BLaER1 treated with 17β-estradiol and CSF1 and Interleukin-3, amounts not matched to agents 10 nM and 100 nM (cell line): ENCODE results near the gene SDF4.
A peak's percentile ranks its signal among the peaks of the same experiment; 100 is the strongest.

Experiments used
- H3K27ac ChIP-seq, 11 experiments: shearing (Covaris generic); formaldehyde crosslinking; 2 replicates each; pipeline ENCODE4 v1.8.1; 2022
- H3K27me3 ChIP-seq, 11 experiments: shearing (Covaris generic); formaldehyde crosslinking; 2 replicates each; pipeline ENCODE4 v1.8.1; 2022
- H3K36me3 ChIP-seq, 11 experiments: shearing (Covaris generic); formaldehyde crosslinking; 2 replicates each; pipeline ENCODE4 v1.8.1; 2022
- H3K4me1 ChIP-seq, 10 experiments: shearing (Covaris generic); formaldehyde crosslinking; 2 replicates each; pipeline ENCODE4 v1.8.1; 2022
- H3K4me2 ChIP-seq, 11 experiments: shearing (Covaris generic); formaldehyde crosslinking; 2 replicates each; pipeline ENCODE4 v1.8.1; 2022
- H3K4me3 ChIP-seq, 10 experiments: shearing (Covaris generic); formaldehyde crosslinking; 2 replicates each; pipeline ENCODE4 v1.8.1; 2022
- H3K9ac ChIP-seq, 11 experiments: shearing (Covaris generic); formaldehyde crosslinking; 2 replicates each; pipeline ENCODE4 v1.8.1; 2022
- H3K9me3 ChIP-seq, 11 experiments: shearing (Covaris generic); formaldehyde crosslinking; replicated peaks in 1 of 11; 2 replicates each; pipeline ENCODE4 v1.8.1; 2022
- H4K20me1 ChIP-seq, 11 experiments: shearing (Covaris generic); formaldehyde crosslinking; 2 replicates each; pipeline ENCODE4 v1.8.1; 2022
- Cebpa-rat ChIP-seq, 11 experiments: shearing (Covaris generic); IDR thresholded peaks; 2 replicates each; pipeline ENCODE4 v1.8.1; 2022

The SDF4 gene

DNA sequence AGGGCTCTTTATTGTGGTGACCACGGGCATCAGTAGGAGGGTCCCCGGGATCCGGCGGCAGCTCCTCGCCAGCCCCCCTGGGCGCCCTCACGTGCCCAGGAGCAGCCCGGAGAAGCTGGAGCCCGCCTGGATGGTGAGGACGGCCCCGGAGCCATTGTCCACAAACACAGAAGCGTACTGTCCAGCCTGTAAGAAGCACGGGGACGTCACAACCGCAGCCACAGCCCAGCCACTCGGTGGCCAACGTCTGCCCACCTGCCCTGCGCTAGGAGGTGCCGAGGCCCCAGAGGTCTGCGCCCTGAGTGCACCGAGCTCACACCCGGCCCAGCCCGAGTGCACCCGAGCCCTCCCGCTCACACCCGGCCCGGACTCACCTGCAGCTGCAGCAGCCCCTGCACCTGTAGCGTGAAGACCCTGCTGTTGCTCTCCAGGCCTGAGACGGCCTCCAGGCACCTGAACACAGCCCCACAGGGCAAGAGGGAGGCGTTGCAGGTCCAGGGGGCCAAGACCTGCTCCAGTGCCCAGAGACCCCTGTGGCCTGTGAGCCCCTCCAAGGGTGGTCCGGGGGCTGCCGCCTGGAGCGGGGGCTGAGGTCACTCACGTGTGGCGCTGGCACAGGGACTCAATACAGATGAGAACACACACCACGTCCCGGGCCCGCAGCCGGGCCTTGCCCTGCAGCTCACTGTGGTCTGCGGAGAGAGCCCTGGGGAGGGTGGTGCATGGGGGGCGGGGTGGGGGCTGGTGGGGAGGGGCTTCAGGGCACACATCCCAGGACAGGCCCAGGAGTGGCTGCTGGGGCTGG is 10.9 kb upstream of the SDF4 start:
- Histone ChIP-seq H3K4me1 (peaks cover 14 to 85% (median 59%) of the 10 kb centered on the region in 10 experiments), H3K9me3 (no peaks in the 10 kb centered on the region), H3K27me3 (peaks cover 25 to 63% (median 36%) of the 10 kb centered on the region in 11 experiments), H3K36me3 (no peaks in the 10 kb centered on the region), H3K9ac (no peak overlapping the region; a peak in 1 of 22 replicates), H4K20me1 (peaks cover 21 to 86% (median 69%) of the 10 kb centered on the region in 11 experiments; a peak in 21 of 22 replicates), H3K4me2 (peak overlapping the region in 8 of 11 experiments; percentile 71 to 92 (median 88); a peak in 14 of 22 replicates), H3K4me3 (no peak overlapping the region), H3K27ac (no peak overlapping the region)
- TF ChIP-seq Cebpa-rat (IDR thresholded peaks at IDR 0.05) = no peak

- Histone ChIP-seq H3K4me1 (peaks cover 24 to 86% (median 69%) of the 10 kb centered on the region in 10 experiments), H3K9me3 (no peaks in the 10 kb centered on the region), H3K9ac (peak overlapping the region in 8 of 11 experiments; percentile 12 to 58 (median 52); a peak in 12 of 22 replicates), H3K4me3 (no peak overlapping the region; a peak in 1 of 20 replicates), H3K27ac (0 out of 22 replicates have a peak overlapping the region, but pooled peaks of 1 of the 11 experiments have one; percentile 32), H3K36me3 (no peaks in the 10 kb centered on the region), H3K4me2 (peak overlapping the region; percentile 31 to 92 (median 82); a peak in 20 of 22 replicates), H3K27me3 (peaks cover 16 to 63% (median 26%) of the 10 kb centered on the region in 11 experiments), H4K20me1 (peaks cover 11 to 86% (median 69%) of the 10 kb centered on the region in 11 experiments; a peak in 20 of 22 replicates)
- TF ChIP-seq Cebpa-rat (IDR thresholded peaks at IDR 0.05) = no peak
Measured at GRCh38 chr1:1241588-1242219, 9.9 kb upstream of the SDF4 start.

DNA sequence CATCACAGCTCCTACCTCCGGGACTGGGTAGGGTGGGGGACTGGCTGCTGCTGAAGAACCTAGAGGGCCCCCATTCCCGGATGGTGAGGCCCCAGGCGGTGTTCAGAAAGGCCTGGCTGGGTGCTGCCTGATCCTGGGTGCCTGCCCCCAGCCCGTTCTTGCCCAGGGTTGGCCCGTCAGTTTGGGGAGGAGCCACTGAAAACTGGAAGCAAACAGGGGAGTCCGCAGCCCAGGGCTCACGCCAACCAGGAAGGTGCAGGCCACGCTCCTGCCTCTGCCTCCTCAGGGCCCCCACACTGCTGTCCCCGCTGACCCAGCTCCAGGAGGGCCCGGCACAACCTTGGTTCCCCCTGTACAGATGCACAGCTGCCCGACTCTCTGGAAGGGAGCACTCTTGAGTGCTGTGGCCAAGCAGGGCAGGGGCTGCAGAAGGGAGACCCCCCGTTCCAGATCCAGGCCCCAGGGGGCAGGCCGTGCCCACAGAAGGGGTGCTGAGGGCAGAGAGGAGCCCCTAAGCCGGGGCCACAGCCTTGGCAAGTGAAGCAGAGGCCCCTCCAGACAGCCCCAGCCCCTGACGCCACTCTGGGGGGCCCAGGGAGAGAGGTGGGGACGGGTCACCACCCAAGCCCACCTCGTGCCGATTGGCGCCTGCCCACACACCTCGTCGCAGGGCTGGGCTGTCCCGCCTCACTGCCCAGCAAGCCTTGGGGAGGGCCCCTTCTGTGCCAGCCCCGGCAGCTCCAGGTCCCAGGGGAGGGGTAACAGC is 9.2 kb upstream of the SDF4 start:
- H3K9me3 ChIP-seq = no peaks in the 10 kb centered on the region
- H3K36me3 ChIP-seq = 0 out of 22 replicates have a peak, but pooled peaks cover 0 to 2% (median 0%) of the 10 kb centered on the region in 11 experiments
- peaks cover 30 to 86% (median 72%) of the 10 kb centered on the region in 10 experiments for H3K4me1 ChIP-seq
- no peak for TF ChIP-seq Cebpa-rat (IDR thresholded peaks at IDR 0.05)
- peak overlapping the region in 9 of 11 experiments; percentile 12 to 58 (median 51); a peak in 15 of 22 replicates for H3K9ac ChIP-seq
- H4K20me1 ChIP-seq = peaks cover 6 to 86% (median 69%) of the 10 kb centered on the region in 11 experiments; a peak in 21 of 22 replicates
- peak overlapping the region; percentile 31 to 92 (median 82) for H3K4me2 ChIP-seq
- peak overlapping the region in 4 of 11 experiments; percentile 32 to 47 (median 40); a peak in 7 of 22 replicates for H3K27ac ChIP-seq
- H3K4me3 ChIP-seq = peak overlapping the region in 1 of 10 experiments; percentile 19; a peak in 1 of 20 replicates
- peaks cover 9 to 60% (median 19%) of the 10 kb centered on the region in 11 experiments for H3K27me3 ChIP-seq

DNA sequence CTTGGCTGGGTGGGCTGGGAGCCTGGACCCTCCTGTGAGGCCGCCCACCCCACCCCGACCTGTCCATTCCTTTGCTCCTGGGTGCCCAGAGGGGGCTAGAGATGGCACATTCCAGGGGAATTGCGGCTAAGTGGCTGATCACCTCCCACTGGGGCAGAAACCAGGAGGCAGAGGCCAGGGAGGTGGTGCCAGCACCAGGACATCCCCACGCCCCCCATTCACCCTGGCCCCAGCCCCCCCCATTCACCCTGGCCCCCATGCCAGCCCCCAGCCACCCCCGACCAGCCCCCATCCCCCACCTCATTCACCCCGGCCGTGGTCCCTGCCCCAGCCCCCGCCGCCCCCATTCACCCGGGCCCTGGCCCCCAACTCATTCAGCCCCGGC is 8.5 kb upstream of the SDF4 start:
- Histone ChIP-seq H3K36me3 (peaks cover 0 to 9% (median 3%) of the 10 kb centered on the region in 11 experiments; a peak in 8 of 22 replicates), H3K4me2 (peak overlapping the region in 7 of 11 experiments; percentile 15 to 100 (median 33); a peak in 8 of 22 replicates), H3K9ac (peak overlapping the region in 1 of 11 experiments; percentile 3; a peak in 1 of 22 replicates), H4K20me1 (peaks cover 8 to 86% (median 69%) of the 10 kb centered on the region in 11 experiments; a peak in 21 of 22 replicates), H3K27me3 (peaks cover 2 to 54% (median 13%) of the 10 kb centered on the region in 11 experiments), H3K9me3 (no peaks in the 10 kb centered on the region), H3K4me3 (no peak overlapping the region), H3K4me1 (peaks cover 30 to 86% (median 79%) of the 10 kb centered on the region in 10 experiments), H3K27ac (no peak overlapping the region)
- TF ChIP-seq Cebpa-rat (IDR thresholded peaks at IDR 0.05) = no peak

DNA sequence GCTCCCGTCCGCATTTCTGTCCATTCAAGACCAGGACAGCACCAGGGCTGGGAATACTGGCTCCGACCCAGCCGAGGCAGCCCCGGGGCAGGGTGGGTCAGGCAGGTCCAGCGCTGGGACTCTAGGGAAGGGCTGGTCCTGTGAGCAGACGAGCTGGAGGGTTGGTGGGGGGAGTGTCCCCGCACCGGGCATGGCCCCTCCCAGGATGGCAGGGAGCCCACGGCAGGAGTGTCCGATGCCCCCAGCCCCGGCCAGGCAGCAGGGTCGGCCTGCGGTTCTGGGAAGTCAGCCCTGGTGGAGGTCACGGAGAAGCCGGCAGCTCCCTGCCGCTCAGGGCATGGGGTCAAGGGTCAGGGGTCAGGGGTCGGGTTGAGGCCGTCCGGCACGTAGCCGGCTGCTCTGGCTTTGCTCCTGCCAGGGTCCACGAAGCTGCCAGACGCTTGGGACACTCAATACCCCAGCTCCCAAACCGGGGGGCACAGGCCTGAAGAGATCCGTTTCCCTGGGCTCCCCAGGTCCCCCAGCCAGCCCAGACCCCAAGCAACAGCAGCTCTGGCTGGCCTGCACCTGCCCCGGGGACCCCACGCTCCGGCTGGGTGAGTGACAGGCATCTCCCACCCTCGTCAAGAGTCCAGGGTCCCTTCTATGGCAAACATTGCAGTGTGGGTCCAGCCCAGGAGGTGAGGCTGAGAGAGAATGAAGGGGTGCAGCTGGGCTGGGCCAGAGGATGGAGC is 8.0 kb upstream of the SDF4 start:
- no peak for TF ChIP-seq Cebpa-rat (IDR thresholded peaks at IDR 0.05)

GRCh38 chr1:1239227-1239613 is 7.4 kb upstream of the SDF4 start:
- Histone ChIP-seq H3K27ac (no peak overlapping the region), H3K4me1 (peaks cover 35 to 96% (median 89%) of the 10 kb centered on the region in 10 experiments), H4K20me1 (peaks cover 11 to 93% (median 76%) of the 10 kb centered on the region in 11 experiments; a peak in 21 of 22 replicates), H3K4me2 (peak overlapping the region in 4 of 11 experiments; percentile 12 to 100 (median 38); a peak in 5 of 22 replicates), H3K27me3 (peaks cover 0 to 49% (median 9%) of the 10 kb centered on the region in 11 experiments; a peak in 17 of 22 replicates), H3K4me3 (no peak overlapping the region), H3K9me3 (no peaks in the 10 kb centered on the region), H3K9ac (peak overlapping the region in 1 of 11 experiments; percentile 23; a peak in 1 of 22 replicates), H3K36me3 (peaks cover 0 to 20% (median 14%) of the 10 kb centered on the region in 11 experiments; a peak in 17 of 22 replicates)
- TF ChIP-seq Cebpa-rat (IDR thresholded peaks at IDR 0.05) = no peak

More for the DNA sequence above, 8.0 kb upstream of the SDF4 start:
- Histone ChIP-seq H3K9ac (peak overlapping the region in 2 of 11 experiments; percentile 3 to 23; a peak in 2 of 22 replicates), H3K36me3 (peaks cover 0 to 14% (median 9%) of the 10 kb centered on the region in 11 experiments; a peak in 13 of 22 replicates), H3K27ac (no peak overlapping the region), H4K20me1 (peaks cover 11 to 90% (median 73%) of the 10 kb centered on the region in 11 experiments; a peak in 21 of 22 replicates), H3K4me2 (peak overlapping the region in 6 of 11 experiments; percentile 15 to 100 (median 32); a peak in 7 of 22 replicates), H3K27me3 (peaks cover 0 to 52% (median 11%) of the 10 kb centered on the region in 11 experiments; a peak in 17 of 22 replicates), H3K4me3 (no peak overlapping the region), H3K9me3 (no peaks in the 10 kb centered on the region), H3K4me1 (peaks cover 32 to 92% (median 85%) of the 10 kb centered on the region in 10 experiments)

DNA sequence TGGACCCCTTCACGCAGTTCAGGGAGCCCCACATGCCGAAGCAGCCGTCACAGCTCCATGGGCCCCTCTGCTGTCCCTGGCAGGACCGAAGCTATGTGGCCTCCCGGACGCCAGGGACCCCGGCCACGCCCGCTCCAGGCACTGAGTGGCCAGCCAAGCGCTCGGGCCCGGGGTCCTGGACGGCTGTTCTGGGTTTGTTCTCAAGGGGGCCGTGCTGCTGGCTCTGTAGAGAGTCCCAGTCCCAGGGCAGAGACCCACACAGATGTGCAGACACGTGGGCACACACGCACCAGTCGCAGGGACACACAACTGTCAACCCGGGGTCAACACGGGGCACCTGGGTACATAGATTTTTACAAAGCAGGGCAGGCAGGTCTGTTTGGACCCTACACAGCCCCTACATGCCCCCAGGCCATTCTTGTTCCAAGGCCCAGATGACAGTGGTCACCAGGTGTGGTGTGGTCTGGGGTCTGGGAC is 6.9 kb upstream of the SDF4 start:
- H3K27me3 ChIP-seq = peaks cover 0 to 44% (median 4%) of the 10 kb centered on the region in 11 experiments; a peak in 13 of 22 replicates
- peak overlapping the region in 9 of 11 experiments; percentile 85 to 100 (median 100); a peak in 16 of 22 replicates for H3K4me2 ChIP-seq
- H3K9me3 ChIP-seq = no peaks in the 10 kb centered on the region
- no peak overlapping the region for H3K4me3 ChIP-seq
- H4K20me1 ChIP-seq = peaks cover 11 to 93% (median 76%) of the 10 kb centered on the region in 11 experiments; a peak in 21 of 22 replicates
- TF ChIP-seq Cebpa-rat (IDR thresholded peaks at IDR 0.05) = no peak
- H3K9ac ChIP-seq = peak overlapping the region in 3 of 11 experiments; percentile 45 to 69 (median 64); a peak in 1 of 22 replicates
- H3K4me1 ChIP-seq = peaks cover 39 to 96% (median 89%) of the 10 kb centered on the region in 10 experiments
- H3K36me3 ChIP-seq = peaks cover 0 to 25% (median 18%) of the 10 kb centered on the region in 11 experiments; a peak in 18 of 22 replicates
- no peak overlapping the region for H3K27ac ChIP-seq
